Measurements from ENCODE around the gene IDH1.

- TF ChIP-seq, protein P1, sequence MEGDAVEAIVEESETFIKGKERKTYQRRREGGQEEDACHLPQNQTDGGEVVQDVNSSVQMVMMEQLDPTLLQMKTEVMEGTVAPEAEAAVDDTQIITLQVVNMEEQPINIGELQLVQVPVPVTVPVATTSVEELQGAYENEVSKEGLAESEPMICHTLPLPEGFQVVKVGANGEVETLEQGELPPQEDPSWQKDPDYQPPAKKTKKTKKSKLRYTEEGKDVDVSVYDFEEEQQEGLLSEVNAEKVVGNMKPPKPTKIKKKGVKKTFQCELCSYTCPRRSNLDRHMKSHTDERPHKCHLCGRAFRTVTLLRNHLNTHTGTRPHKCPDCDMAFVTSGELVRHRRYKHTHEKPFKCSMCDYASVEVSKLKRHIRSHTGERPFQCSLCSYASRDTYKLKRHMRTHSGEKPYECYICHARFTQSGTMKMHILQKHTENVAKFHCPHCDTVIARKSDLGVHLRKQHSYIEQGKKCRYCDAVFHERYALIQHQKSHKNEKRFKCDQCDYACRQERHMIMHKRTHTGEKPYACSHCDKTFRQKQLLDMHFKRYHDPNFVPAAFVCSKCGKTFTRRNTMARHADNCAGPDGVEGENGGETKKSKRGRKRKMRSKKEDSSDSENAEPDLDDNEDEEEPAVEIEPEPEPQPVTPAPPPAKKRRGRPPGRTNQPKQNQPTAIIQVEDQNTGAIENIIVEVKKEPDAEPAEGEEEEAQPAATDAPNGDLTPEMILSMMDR (IDR thresholded peaks at IDR 0.05): no peak
- no peak for TF ChIP-seq POLR2A (IDR thresholded peaks at IDR 0.05)
Measured at GRCh38 chr2:208274748-208275147, 19.9 kb upstream of the IDH1 start.

All from testis (tissue), 2 donors.